HEK293T (cell line): ENCODE measurements around the gene LYSMD1.

Experiments used
- FOXA1 ChIP-seq: fragments of 450-650 bp; IDR thresholded peaks from 2 replicates; pipeline ENCODE4 v1.6.1; 2016; ENCODE audit warnings: mild to moderate bottlenecking
- FOXK2 ChIP-seq: fragments of 450-650 bp; IDR thresholded peaks from 2 replicates; pipeline ENCODE4 v1.6.1; 2016; ENCODE audit warnings: mild to moderate bottlenecking
- FOXM1 ChIP-seq: fragments of 450-650 bp; IDR thresholded peaks from 2 replicates; pipeline ENCODE4 v1.6.1; 2017; ENCODE audit warnings: mild to moderate bottlenecking, borderline replicate concordance
- LEF1 ChIP-seq: fragments of 450-650 bp; IDR thresholded peaks from 2 replicates; pipeline ENCODE4 v1.6.1; 2017; ENCODE audit warnings: mild to moderate bottlenecking, borderline replicate concordance
- NFRKB ChIP-seq: fragments of 450-650 bp; IDR thresholded peaks from 2 replicates; pipeline ENCODE4 v1.6.1; 2016; ENCODE audit warnings: mild to moderate bottlenecking, moderate library complexity
- SP1 ChIP-seq: fragments of 450-650 bp; IDR thresholded peaks from 2 replicates; pipeline ENCODE4 v1.6.1; 2017

GRCh38 chr1:151189637-151190445 lies 24.1 kb upstream of the LYSMD1 start, which contains the start of gene VPS72:
- no peak for TF ChIP-seq NFRKB
- TF ChIP-seq LEF1 = no peak
- TF ChIP-seq FOXM1 = no peak
- no peak for TF ChIP-seq FOXK2
- TF ChIP-seq FOXA1 = no peak
- TF ChIP-seq SP1 = no peak
